HEK293T (cell line): Measurements from ENCODE around the gene LMO7.

Experiments used
- ELF4 ChIP-seq: fragments of 450-650 bp; IDR thresholded peaks from 2 replicates; pipeline ENCODE4 v1.6.1; 2017; ENCODE audit warnings: antibody characterized with exemption
- FOXA1 ChIP-seq: fragments of 450-650 bp; IDR thresholded peaks from 2 replicates; pipeline ENCODE4 v1.6.1; 2016; ENCODE audit warnings: mild to moderate bottlenecking
- FOXM1 ChIP-seq: fragments of 450-650 bp; IDR thresholded peaks from 2 replicates; pipeline ENCODE4 v1.6.1; 2017; ENCODE audit warnings: mild to moderate bottlenecking, borderline replicate concordance
- LEF1 ChIP-seq: fragments of 450-650 bp; IDR thresholded peaks from 2 replicates; pipeline ENCODE4 v1.6.1; 2017; ENCODE audit warnings: mild to moderate bottlenecking, borderline replicate concordance
- SP1 ChIP-seq: fragments of 450-650 bp; IDR thresholded peaks from 2 replicates; pipeline ENCODE4 v1.6.1; 2017
- SUZ12 ChIP-seq: fragments of 450-650 bp; IDR thresholded peaks from 2 replicates; pipeline ENCODE4 v1.6.1; 2016; ENCODE audit warnings: mild to moderate bottlenecking
- TARDBP ChIP-seq: fragments of 450-650 bp; IDR thresholded peaks from 2 replicates; pipeline ENCODE4 v1.6.1; 2016
- ZNF384 ChIP-seq: fragments of 450-650 bp; IDR thresholded peaks from 2 replicates; pipeline ENCODE4 v1.6.1; 2016

DNA sequence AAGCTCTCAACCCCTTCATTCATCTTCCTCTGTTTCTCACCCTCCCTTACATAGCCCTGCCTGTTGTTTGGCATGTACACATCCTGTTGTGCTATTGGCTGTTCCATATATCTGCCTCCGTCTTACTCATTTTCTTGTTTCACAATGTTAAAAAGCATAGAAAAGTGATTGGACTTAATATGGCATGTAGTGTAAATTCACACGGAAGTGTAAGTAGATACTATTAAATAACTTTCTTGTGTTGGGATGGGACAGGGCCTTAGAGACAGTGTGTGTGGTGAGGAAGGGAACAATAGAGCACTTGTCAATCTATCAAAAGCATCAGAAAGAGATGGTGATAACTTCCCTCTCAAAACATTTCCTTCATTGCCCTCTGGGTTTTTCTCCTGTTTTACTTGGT lies 12.3 kb downstream of the LMO7 start:
- TF ChIP-seq SUZ12 (no peak), SP1 (no peak), FOXM1 (no peak), TARDBP (no peak), ELF4 (no peak), LEF1 (no peak), FOXA1 (no peak), ZNF384 (no peak)
